ENCODE data around the gene LRRC38.

LRRC38 gene

DNA sequence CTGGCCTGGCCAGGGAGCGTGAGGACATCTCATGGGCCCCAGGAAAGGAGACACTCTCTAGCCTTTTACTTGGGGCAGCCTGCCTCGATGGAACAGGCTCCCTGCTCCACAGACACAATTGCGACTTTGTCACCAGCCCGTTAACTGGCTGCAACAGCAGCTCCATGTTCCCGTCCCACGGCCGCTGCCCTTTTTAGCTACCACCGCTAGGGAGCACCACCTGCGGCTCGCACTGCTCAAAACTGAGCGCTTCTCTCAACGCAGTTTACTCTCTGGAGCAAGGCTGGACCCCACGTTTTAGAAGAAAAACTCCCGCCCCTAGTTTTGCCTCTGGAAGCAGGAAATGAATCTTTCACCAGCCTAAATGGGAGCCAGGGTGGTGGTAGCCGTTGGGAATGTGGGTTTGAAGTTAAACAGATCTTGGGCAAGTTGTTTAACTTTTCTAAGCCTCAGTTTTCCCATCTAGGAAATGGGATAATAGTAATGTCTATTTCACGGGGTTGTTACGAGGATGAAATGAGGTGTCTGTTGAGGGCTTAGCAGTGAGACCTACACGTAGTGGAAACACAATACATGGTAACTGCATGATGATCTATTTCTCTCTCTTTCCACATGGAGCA, 3.5 kb upstream of the LRRC38 start:
- no peak for DNase-seq (ENCODE audit: low read depth, low spot score)

DNA sequence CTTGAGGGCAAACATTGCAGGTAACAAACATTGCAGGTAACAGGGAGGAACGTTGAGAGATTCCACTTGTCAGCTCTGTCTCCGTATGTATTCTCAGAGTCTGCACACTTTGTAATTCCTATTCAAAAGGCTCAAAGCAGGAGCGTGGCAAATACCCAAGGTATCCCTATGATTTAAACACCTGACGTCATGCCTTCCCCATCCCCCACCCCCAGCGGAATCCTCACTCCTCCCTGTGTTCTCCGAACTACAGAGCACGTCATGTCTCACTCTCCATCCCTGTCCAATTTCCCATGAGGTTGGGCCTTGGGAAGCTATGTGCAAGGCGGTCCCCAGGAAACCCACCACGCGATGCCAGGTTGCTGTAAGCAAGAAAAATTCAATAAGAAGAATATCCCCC, 2.8 kb upstream of the LRRC38 start:
- no peak for DNase-seq (ENCODE audit: low read depth, low spot score)

DNA sequence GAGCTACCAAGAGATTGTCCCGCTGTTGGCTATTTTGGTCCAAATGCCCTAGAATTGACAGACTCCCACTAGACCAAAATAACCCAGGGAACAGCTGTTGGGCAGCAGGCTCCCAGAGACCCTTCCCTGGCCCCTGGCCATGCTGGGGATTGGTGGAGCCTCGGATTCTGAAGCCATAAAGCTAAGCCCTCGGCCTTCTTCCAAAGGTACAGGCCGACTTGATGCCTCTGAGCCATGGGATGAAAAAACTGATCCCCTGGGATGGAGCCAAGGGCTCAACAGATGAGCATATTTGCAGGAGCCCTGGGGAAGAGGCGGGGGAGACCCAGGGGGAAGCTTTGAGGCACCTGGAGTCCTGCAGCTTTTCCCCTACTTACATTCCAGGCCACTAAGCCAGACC, 1.0 kb upstream of the LRRC38 start:
- no peak for DNase-seq (ENCODE audit: low read depth, low spot score)

DNA sequence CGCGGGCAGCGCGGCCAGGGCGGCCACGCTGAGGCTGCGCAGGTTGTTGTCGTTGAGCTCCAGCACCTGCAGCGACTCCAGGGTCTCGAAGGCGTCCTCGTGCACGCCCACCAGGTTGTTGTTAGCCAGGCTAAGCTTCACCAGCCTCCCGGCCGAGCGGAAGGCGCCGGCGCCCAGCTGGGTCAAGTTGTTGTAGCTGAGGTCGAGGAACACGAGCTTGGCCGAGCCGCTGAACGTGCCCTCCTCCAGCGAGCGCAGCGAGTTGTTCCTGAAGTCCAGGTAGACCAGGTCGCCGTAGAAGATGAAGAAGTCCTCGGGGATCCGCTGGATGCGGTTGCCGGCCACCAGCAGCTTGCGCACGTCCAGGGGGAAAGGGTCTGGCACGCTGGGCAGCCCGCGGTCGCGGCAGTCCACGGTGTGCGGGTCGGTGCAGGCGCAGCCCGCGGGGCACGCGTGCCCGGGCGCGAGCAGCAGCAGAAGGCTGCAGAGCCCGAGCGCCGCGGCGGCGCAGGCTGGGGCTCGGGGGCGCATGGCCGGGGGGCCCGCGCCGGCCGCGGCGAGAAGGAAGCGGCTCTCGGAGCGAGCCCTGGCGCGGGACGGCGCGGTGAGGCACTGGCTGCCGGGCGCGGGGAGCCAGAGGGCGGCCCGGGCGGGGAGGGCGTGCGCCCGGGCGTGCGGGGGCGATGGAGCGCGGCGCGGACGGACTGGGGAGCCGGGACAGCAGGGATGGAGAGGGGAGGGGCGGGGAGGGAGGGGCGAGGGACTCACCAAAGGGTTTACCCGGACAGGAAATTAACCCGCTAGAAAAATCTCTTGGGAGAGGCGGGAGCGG, 524 bp downstream of the LRRC38 start:
- no peak for DNase-seq (ENCODE audit: low read depth, low spot score)

DNA sequence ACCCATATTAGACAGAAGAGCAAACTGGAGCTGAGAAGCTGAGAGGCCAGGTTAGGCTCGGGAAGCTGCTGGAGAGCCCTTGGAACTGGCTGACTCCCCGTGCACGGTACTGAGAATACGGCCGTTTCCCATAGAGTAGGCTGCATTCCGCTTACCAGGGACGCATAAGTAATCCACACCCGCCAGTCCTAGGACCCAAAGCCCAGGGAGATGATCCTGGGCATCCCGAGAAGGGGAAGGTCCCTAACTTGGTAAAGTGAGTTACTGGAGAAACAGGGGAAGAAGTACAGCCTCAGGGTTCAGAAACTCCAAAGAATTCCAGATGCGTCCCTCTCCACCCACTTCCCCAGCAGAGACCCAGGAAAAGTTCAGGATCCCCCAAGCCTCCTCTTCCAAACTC, 1.3 kb downstream of the LRRC38 start:
- no peak for DNase-seq (ENCODE audit: low read depth, low spot score)

DNA sequence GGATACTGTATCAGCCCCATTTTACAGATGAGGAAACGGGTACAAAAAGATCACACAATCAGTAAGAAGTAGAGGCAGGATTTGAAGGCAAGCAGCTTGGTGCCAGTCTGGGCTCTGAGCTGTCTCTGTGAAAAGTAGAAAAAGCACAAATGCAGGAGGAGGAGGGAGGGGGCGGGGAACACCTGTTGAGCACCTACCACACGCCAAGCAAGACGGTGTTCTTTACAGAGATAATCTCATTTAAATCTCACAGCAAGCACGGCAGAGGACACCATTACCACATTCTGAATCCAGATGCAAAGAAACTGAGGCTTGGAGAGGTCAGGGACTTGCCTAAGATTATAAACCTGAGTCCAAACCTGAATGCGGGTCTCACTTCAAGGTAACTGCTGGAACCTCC, 3.3 kb downstream of the LRRC38 start:
- no peak for DNase-seq (ENCODE audit: low read depth, low spot score)

DNA sequence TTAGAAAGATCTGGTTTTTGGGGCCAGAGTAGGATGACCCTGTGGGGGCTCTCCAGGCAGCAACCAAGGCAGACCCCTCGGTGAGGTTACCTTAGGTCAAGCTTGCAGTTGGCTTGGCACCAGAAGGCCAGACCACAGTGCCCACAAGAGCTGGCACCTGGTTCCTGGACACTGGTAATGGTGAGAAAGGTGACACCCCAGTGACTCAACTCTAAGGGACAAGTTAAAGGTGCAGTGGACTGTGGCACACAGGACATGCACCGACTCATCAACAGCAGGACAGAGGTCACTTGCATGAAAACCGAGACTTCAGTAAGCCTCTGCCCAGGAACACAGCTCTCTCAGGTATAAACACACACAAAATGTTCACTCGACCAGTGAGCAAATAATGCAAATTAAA, 6.7 kb downstream of the LRRC38 start:
- DNase-seq (ENCODE audit: low read depth, low spot score): no peak

DNA sequence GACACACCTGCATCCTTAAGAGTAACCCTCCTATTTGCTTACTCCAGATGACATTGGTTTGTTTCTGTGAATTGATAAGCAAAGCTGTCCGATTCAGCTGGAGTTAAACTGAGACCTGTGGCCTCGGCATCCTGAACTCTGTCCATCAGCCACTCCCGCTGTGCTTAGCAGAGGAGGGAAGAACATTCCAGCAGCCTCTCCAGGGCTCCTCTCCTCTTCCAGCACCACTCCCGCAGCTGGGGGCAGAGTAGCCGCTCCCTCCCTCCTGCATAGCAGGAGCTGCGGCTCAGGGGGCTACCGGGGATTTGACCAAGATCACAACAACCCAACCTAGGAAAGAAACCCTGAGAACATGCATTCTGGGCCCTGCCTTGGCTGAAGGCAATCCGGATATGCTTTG, 8.8 kb downstream of the LRRC38 start:
- no peak for DNase-seq (ENCODE audit: low read depth, low spot score)

DNA sequence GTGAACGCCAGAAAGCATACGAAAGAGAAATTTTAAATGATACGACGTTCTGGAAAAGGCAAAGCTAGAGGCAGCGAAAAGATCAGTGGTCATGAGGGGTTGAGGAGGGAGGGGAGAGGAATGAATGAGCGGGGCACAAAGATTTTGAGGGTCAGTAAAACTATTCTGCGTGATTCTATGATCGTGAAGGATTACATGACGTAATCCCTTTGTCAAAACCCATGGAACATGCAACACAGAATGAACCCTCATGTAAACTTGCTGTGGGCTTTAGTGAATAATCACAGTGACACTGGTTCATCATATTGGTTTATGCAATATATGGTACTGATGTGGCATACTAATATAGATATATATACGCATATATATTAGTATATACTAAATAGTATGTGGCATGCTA, 13.0 kb downstream of the LRRC38 start:
- no peak for DNase-seq (ENCODE audit: low read depth, low spot score)

DNA sequence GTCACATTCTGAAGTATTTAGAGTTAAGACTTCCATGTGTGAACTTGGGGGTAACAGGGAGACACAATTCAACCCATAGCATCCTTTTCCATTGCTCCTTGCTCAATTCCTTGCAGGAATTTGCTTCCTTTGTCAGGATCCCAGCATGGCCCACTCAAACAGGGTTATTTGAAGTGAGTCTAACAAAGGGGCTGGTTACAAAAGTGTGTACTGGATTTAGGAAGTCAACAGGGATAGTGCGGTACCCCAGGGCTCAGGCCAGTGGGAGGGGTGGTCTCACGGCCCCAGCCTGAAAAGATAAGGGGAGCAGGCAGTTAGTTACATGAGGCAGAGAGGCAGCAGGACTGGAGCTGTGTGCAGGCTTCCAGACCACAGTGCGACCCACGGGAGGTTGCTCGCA, 14.4 kb downstream of the LRRC38 start:
- DNase-seq (ENCODE audit: low read depth, low spot score): no peak

DNA sequence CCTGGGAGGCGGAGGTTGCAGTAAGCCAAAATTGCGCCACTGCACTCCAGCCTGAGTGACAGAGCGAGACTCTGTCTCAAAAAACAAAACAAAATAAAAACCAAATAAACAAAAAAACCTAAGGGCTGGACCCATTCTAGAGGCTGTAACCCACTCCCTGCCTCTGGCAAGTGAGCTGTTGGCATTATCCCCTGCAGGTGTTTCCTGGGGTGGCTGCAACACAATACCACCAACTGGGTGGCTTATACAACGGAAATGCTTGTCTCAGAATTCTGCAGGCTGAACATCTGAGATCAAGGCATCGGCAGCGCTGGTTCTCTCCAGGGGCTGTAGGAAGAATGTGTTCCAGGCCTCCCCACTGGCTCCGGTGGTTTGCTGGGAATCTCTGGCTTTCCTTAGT, 15.2 kb downstream of the LRRC38 start:
- no peak for DNase-seq (ENCODE audit: low read depth, low spot score)

DNA sequence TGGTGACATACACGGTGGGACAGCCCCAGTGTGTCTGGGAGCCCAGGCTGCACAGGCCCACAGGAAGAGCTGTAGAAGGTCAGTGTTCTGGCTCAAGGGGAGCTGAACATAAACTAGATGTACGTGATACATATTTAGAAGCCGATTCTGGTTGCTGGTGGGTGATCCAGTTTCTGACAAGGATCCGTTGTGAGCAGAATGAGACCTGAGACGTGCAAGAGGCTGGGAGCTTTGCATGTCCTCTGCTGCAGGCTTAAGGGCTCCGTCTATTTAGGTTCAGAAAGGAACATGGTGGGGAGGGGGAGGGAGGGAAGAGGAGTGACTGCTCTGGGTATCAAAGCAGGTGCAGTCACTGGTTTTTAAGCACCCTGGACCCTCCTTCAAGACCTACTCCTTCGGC, 18.6 kb downstream of the LRRC38 start:
- DNase-seq (ENCODE audit: low read depth, low spot score): no peak

DNA sequence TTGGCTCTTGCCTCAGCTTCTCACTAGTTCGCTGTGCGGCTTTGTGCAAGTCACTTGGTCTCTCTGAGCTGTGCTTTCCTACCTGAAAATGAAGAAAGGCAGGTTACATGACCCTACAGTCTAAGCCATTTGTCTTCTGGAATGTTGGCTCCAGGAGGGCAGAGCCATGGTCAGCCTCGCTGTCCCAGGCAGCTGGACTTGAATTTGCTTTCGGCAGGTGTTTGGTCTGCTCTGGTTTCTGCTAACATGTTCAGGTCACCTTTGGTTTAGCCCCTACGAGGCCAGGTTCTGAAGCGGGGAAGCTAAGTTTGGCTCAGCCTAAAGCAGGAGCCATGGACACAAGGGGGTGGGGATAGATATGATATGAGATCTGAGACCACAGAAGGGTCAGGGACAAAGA, 19.1 kb downstream of the LRRC38 start:
- no peak for DNase-seq (ENCODE audit: low read depth, low spot score)

DNA sequence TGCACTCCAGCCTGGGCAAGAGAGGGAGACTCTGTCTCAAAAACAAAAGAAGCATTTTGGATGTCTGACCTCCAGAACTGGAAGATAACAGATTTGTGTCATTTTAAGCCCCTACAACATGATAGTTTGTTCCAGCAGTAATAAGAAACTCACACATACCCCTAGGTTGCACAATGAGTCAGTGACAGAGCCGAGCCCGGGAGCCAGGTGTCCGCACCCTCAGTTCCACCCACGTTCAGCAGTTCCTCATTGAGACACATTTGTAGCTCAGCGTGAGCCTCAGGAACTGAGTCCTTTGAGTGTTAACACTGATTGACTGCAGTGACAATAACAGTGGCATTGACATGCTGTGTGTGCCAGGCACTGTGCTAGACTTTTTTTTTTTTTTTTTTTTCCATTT, 19.8 kb downstream of the LRRC38 start:
- DNase-seq (ENCODE audit: low read depth, low spot score): no peak

DNA sequence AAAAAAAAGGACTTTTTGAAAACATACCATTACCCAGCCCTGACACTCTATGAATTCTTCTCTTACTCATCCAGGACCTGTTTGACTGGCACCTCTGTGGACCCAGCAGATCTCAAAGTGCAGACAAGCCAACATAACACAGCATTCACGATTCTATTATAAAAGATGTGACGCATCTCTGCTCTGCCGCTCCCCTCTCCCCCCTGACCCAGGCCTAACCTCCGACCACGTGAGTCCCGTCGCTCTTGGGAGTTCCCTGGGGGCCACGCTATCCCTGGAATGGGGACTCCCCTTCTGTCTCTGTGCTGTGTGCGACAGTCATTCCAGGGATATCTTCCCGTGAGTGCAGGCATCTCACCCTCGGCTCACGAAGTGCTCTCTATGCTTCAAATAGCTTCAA, 21.1 kb downstream of the LRRC38 start:
- DNase-seq (ENCODE audit: low read depth, low spot score): no peak

DNA sequence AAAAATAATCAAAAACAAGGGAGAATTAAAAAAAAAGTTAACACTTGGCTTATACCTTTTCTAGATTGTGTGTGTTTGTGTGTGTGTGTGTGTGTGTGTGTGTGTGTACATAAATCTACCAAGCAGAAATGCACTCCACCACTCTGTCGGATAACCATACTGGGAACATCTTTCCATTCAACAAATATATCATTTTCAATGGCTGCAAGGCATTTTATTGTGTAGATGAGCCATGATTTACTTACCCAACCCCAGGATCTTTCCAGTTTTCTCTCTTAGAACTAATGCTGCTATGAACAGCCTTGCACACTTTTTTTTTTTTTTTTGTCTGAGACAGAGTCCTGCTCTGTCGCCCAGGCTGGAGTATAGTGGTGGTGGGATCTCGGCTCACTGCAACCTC, 25.8 kb downstream of the LRRC38 start:
- DNase-seq (ENCODE audit: low read depth, low spot score): no peak

DNA sequence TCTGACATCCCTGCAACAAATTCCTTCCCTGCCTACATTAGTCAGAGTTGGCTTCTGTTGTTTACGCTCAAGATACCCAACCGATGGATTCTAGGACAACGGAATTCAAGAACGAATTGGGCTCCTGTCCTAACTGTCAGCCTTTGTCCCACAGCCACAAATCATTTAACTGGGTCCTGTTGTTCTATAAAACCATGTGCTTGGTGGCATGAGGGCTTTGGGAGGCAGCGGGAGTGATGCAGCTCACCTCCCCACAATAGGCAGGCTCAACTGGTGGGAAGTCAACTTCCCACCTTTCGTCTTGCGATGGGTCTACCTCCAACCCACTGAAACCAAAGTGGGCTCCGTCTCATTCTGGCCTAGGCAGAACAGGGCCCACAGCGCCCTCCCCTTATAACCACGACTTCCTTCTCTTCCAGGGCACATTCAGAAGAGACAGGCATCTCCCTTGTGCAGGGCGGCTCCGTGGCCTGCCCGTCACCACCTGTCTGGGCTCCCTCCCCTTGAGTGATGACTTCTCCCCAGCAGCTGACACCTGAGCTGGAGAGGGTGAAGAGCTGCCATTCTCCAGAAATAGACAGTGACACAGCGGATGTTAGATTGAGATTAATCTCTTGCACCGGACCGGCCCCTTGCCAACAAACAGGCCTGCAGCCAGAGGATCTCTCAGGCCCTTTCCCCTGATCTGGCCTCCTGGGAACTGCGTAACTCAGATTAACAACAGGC, 26.5 kb downstream of the LRRC38 start:
- no peak for DNase-seq (ENCODE audit: low read depth, low spot score)

DNA sequence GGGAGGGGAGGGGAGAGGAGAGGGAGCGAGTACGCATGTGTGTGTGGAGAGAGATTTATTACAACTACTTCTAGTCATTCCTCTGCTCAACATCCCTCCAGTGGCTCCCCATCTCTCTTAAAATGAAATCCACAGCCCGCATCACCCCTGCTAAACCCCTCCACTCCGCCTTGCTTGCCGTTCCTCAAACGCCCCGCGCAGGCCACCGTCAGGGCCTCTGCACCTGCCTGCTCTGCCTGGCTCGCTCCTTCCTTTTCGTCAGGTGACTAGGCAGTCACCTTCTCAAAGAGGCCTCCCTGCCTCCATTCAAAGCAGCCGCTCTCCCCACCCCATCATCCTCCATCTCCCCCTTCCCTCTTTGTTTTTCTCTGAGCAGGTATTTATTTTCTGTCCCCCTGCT, 29.9 kb downstream of the LRRC38 start:
- no peak for DNase-seq (ENCODE audit: low read depth, low spot score)

DNA sequence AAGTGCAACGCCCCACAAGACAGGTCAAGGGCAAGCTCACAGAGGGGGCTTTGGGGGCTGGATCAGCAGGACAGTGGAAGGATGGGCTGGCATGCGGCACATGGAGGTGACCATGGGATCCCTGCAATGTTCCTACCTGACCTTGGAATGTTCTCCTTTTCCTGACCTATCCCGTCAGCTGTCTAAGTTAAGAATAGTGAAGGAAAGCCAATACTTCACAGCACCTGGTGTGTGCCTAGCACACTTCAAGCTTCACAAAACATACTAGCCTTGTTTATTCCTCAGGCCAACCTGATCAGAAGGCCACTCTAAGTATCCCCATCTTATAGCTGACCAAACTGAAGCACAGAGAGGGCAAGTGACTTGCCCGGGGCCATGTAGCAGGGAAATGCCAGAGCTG, 31.2 kb downstream of the LRRC38 start:
- no peak for DNase-seq (ENCODE audit: low read depth, low spot score)

DNA sequence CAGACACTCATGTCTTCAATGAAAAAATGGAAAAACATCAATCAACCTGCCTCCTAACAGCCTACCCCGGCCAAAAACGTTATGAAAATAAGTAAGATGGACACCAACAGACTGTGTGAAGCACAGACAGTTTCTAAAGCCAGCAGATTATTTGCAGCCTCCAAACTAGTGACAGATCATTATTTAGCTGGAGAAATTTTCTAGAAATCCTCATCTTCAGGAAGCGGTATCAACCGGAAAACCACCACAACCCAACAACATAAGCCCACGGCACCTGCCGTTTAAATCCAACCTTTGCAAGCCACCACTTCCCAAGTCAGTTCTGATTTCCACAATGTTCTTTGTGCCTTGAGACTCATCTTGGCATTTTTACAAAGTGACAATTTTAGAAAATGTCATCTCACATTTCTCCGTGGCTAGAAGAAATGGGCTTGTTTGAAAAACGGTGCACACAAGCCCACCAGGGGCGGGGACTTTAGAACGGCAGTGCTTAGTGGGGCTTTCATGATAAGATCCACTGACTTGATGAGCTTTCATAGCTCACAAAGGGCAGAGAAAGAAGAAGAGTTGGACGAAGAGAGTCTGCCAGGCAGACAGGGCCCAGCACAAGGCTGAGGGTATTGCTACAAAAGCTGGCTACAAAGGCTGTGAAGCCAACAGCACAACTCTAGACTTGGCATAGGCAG, 34.5 kb downstream of the LRRC38 start:
- no peak for DNase-seq (ENCODE audit: low read depth, low spot score)

DNA sequence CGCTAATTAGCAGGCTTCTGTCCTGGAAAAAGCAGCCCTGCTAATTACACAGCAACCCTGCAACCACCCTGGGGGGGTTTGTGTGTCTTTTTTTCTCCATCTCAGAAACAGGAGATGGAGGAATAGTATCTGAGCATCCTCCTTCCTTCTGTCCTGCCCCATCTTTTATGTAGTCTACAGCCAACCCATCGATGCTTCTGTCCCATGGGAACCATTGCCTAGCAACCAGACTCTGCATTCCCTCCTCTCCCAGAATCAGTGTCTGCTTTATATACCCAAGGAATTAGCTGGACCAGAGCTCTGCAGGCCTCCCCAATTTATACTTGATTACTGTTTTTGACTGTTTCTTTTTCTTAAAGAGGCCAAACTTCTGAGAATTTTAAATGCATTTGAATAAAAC, 35.1 kb downstream of the LRRC38 start:
- no peak for DNase-seq (ENCODE audit: low read depth, low spot score)

DNA sequence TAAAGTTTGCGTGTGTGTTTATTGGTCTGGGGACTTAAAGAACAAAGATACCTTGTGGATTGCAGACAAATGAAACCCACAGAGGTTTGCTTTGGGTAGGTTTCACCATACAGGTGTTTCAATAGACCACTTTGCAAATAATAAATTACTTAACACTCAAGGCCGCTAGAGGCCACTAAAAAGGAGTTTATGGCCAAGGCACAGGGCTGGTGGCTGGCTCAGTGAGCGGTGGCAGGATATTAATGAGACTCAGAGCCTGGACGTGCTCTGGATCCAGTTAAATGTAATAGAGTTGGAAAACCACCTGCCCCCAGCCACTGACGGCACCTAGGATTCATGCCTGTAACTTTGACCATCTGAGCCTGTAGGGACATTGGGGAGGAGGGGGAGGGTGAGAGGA, 44.5 kb downstream of the LRRC38 start:
- DNase-seq (ENCODE audit: low read depth, low spot score): no peak

Measured in activated naive CD8-positive, alpha-beta T cell treated with anti-CD3 and anti-CD28 coated beads, Interleukin-2, amount 50 U/mL, for 16 hours (primary cell).